DMS 273 (cell line): ENCODE results near the gene PRR7.
"Not testable (repeated sequence)": the region's sequence is repeated elsewhere in the genome, so short reads cannot be mapped to it uniquely, and the experiment has no call there.

Experiments used
- DNase-seq: peaks from one replicate; lab custom pipeline; 2025; ENCODE audit not compliant: unreplicated experiment; lab: John Stamatoyannopoulos, UW

Gene PRR7

GRCh38 chr5:177446200-177447065 is at the start of gene PRR7:
Gene PRR7 (plus strand): TSS chr5:177446814. CDS start chr5:177455068, 8,254 bp downstream.
- peak; percentile 94 for DNase-seq

GRCh38 chr5:177397875-177398390 is 48.7 kb upstream of the PRR7 start:
- no peak for DNase-seq

GRCh38 chr5:177399997-177400868 is 46.4 kb upstream of the PRR7 start, which contains the start of gene PFN3:
Gene PFN3 (minus strand): TSS chr5:177400661. CDS start chr5:177400576, 85 bp downstream.
- no peak for DNase-seq

- no peak for DNase-seq
These were observed 44.2 kb upstream of the PRR7 start for GRCh38 chr5:177402271-177403043.

- DNase-seq, result peak; percentile 77
These were observed 43.4 kb upstream of the PRR7 start for GRCh38 chr5:177403102-177403791.

- DNase-seq, result peak; percentile 92
These were observed 42.6 kb upstream of the PRR7 start for GRCh38 chr5:177403792-177404640.

- DNase-seq, result peak; percentile 87
These were observed 41.9 kb upstream of the PRR7 start for GRCh38 chr5:177404641-177405179.

- DNase-seq, result no peak
These were observed 41.3 kb upstream of the PRR7 start for GRCh38 chr5:177405312-177405711.

- no peak for DNase-seq
These were observed 40.8 kb upstream of the PRR7 start for GRCh38 chr5:177405805-177406204.

- DNase-seq, result no peak
These were observed 37.4 kb upstream of the PRR7 start, which contains the start of gene F12 for GRCh38 chr5:177409043-177409801. Gene F12 (minus strand): TSS chr5:177409564. CDS start chr5:177409527, 37 bp downstream.

- no peak for DNase-seq
These were observed 36.0 kb upstream of the PRR7 start for GRCh38 chr5:177410575-177410974.

GRCh38 chr5:177412603-177413233 is 33.9 kb upstream of the PRR7 start:
- DNase-seq, result no peak

- DNase-seq, result no peak
These were observed 32.1 kb upstream of the PRR7 start for GRCh38 chr5:177414481-177414880.

- not testable (repeated sequence) for DNase-seq
These were observed 29.5 kb upstream of the PRR7 start for GRCh38 chr5:177417081-177417480.

- DNase-seq, result no peak
These were observed 27.6 kb upstream of the PRR7 start for GRCh38 chr5:177419046-177419445.

- DNase-seq, result not testable (repeated sequence)
These were observed 26.1 kb upstream of the PRR7 start for GRCh38 chr5:177420472-177420871.

GRCh38 chr5:177421062-177421798 is 25.4 kb upstream of the PRR7 start:
- DNase-seq, result no peak
